Raji (cell line): Measurements from ENCODE around the gene CFAP77.

Source experiments
- POLR2A ChIP-seq: IDR thresholded peaks from 2 replicates; pipeline ENCODE4 v1.6.1; 2011; ENCODE audit warnings: low read depth, low read length, control low read depth; ENCODE audit not compliant: insufficient read depth

Gene CFAP77

DNA sequence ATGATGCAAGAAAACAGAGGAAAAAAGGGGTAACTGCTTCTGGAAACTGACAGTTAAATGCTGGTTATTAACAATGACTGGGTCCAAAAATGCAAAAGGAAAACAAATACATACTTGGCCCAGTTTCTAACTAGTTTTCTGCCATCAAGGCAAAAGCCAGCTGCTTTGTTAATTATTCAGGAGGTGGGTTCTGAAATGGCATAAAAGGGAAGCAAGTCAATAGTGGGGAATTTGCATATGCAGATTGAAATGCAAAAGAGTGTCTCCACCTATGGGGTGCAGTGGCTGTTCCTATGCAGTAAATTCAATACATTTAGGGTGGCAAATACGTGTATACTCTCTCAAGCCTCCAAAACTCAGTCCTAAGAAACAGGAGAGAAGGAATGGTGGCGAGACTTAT lies 205.8 kb downstream of the CFAP77 start:
- no peak for TF ChIP-seq POLR2A

DNA sequence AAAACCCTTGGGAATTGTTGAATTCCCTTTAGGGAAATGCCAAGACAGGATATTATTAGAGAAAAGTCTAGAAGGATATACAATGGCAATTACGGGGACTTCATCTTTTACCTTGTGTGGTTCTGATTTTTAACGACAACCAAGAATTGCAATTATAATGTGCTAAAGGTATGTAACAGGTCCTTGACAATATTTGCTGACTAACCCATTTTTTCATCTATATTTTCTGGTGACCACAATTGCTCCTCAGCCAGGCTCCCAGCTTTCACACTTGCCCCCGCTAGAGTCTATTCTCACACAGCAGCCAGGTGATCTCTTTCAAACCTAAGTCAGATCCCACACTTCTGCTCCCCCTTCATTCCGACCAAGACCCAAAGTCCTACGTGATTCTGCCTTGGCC lies 206.7 kb downstream of the CFAP77 start:
- TF ChIP-seq POLR2A = no peak

DNA sequence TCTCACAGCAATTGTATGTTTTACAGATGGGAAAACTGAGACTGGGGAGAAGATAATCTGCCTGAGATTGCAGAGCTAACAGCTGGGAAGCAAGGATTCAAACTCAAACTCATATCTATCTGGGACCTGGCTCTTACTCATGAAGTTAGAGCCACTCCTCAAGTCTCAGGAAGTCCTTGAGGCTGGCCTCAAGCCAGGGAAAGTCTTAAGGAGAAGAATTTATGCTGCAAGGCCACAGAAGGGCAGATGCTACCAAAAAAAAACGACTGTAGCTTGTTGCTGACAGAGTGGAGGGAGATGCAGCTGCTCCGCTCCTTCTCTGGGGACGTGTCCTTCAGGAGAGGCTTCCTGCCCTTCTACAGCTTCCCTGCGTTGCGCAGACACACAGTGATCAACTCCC lies 212.1 kb downstream of the CFAP77 start:
- TF ChIP-seq POLR2A = no peak
